Ishikawa (cell line): ENCODE measurements around the gene ZNF619.

Experiments
- EP300 ChIP-seq: IDR thresholded peaks from 2 replicates; pipeline ENCODE4 v1.6.1; 2012; ENCODE audit warnings: borderline replicate concordance
- MAX ChIP-seq: IDR thresholded peaks from 2 replicates; pipeline ENCODE4 v1.6.1; 2012
- RAD21 ChIP-seq: IDR thresholded peaks from 2 replicates; pipeline ENCODE4 v1.6.1; 2012; ENCODE audit warnings: low read depth
- TAF1 ChIP-seq: IDR thresholded peaks from 2 replicates; pipeline ENCODE4 v1.6.1; 2012; ENCODE audit warnings: low read depth, mild to moderate bottlenecking

GRCh38 chr3:40499952-40500351 is 23.0 kb downstream of the ZNF619 start:
- TF ChIP-seq EP300 (no peak), MAX (no peak), RAD21 (no peak), TAF1 (no peak)
